Stimulated activated CD8-positive, alpha-beta memory T cell treated with anti-CD3 and anti-CD28 coated beads, Interleukin-15, amount 100 ng/mL, for 48 hours (primary cell): ENCODE results near the gene MAPK10.
"Not testable (repeated sequence)": the region's sequence is repeated elsewhere in the genome, so short reads cannot be mapped to it uniquely, and the experiment has no call there.

ENCODE experiments used
- DNase-seq, 2 donors: peaks; one replicate each; pipeline ENCODE4 v3.0.0-alpha.2; 2020; ENCODE audit warnings: low read depth in 2 of 2

MAPK10 gene

DNA sequence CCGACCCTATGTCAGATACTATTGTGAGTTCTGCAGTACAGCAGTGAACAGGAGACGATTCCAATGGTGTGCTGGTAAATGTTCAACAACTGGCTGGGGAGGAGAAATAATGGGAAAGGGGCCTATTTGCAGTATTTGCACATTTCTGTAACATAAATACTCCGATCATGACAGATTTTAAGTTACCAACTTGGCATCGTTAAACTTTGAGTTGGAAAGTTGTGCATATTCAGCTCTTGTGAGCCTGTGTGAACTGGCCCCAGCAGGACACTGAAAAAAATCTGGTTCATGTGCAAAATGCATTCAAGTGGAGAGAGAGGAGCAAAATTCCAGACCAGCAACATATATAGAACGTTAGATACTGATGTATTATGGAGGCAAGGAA lies 175.0 kb downstream of the MAPK10 start:
- DNase-seq: no peak

DNA sequence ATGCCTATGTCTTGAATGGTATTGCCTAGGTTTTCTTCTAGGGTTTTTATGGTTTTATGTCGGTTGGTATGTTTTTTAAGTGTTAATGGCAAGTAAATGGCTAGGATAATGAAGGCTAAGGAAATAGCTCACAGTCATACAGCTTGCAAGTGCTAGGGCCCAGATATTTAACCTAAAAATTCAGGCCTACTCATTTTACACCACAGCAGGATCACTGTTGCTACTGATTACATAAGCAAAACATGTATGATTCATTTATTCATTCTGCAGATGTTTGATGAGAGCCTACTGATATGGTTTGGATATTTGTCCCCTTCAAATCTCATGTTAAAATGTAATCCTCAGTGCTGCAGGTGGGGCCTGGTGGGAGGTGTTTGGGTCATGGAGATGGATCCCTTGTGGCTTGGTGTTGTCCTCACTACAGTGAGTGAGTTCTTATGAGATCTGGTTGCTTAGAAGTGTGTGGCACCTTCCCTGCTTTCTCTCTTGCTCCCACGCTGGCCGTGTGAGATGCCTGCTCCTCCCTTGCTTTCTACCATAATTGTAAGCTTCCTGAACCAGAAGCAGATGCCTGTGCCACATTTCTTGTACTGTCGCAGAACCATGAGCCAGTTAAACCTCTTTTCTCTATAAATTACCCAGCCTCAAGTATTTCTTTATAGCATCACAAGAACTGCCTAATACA lies 175.5 kb downstream of the MAPK10 start:
- DNase-seq: no peak

GRCh38 chr4:86181585-86181984 lies 178.3 kb downstream of the MAPK10 start:
- no peak for DNase-seq

- no peak for DNase-seq
Measured at GRCh38 chr4:86178211-86178610, 181.6 kb downstream of the MAPK10 start.

DNA sequence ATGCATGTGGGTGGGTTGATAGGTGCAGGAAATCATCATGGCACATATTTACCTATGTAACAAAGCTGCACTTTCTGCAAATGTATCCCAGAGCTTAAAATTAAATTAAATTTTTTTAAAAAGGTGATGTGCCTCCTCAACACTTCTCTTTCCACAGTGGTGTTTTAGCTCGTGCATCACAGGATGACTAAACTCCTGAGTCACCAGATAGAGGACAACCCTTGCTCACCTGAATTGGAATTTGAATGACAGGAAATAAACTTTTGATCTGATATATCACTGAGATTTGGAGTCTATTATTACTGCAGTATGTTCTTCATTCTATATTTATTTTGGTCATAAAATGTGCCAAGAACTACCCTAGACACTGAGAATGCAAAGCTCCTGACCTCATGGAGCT lies 185.3 kb downstream of the MAPK10 start:
- no peak for DNase-seq

DNA sequence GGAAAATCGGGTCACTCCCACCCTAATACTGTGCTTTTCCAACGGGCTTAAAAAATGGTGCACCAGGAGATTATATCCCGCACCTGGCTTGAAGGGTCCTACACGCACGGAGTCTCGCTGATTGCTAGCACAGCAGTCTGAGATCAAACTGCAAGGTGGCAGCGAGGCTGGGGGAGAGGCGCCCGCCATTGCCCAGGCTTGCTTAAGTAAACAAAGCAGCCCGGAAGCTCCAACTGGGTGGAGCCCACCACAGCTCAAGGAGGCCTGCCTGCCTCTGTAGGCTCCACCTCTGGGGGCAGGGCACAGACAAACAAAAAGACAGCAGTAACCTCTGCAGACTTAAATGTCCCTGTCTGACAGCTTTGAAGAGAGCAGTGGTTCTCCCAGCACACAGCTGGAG lies 191.5 kb downstream of the MAPK10 start:
- not testable (repeated sequence) for DNase-seq

DNA sequence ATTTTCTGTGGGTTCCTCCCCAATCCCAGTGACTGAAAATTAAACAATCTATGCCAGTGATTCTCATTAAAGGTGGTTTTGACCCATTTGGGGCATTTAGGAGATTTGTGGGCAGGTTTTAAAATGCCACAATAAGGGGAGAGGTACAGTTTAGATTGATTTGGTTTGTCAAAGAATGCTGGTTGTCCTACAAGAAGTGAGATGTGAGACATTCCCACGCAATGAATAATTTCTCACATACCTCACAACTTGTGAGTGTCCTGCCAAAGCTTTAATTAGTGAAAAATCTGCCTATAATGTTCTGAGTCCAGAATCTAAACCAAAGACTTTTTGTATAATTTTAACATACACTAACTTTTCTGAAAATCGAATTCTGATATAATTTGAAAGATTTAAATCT lies 199.4 kb downstream of the MAPK10 start:
- no peak for DNase-seq

GRCh38 chr4:86159216-86159615 lies 200.6 kb downstream of the MAPK10 start:
- DNase-seq: no peak

DNA sequence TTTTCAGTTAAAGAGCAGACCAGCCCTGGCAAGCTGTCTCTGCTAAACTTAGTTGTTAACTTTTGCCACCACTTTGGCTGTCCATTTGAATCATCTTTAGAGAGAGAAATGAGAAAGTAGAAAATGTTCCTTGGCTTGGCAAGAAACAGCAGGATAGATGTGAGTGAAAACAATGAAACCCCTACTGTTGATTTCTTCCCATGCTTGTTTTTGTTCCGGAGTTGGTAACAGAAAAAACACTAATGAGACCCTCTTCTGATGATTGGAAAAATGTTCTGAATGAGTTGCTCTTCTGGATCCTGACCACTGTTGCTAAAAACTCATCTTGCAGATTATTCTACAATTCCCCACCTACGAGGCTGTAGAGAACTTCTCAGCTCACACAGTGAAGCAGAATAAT lies 203.3 kb downstream of the MAPK10 start:
- DNase-seq: no peak

- DNase-seq: no peak
Measured at GRCh38 chr4:86155766-86156165, 204.1 kb downstream of the MAPK10 start.

DNA sequence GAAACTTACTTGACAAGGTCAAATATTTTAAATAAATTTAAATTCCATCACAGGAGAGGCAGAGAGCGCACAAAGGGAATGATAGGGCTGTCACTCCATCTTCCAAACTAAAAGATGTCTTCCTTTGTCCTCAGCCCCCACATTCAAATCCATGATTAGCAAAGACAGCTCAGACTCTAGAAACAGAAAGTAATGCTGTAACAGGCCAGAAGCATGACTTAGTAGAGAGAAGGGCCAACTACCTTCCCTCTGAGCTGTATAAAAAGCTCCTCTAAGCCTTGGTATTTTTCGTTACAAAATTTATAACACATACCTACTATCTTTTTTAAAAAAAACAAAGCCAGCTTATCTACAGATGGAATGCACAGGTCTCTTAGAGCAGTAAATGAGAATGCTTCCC lies 207.4 kb downstream of the MAPK10 start:
- DNase-seq: no peak

DNA sequence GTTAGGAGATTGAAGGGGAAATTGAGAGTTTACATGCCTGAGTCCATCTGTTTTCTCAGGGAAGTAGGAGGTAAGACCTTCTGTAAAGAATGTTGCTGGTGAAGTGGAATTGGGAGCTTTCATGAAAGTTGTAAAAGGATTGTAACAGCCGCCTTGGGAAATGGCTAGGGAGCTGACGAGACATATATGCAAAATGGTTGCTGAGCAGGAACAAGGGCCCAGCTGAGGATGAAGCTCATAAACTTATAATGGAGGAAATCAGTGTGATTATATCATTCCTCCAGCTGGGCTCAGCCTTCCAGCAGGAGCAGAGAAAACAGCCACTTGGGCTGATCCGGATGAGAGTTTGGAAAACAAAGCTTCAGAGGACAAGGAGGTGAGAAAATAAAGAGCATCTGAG lies 208.7 kb downstream of the MAPK10 start:
- DNase-seq: no peak

- DNase-seq: no peak
Measured at GRCh38 chr4:86141161-86141560, 218.7 kb downstream of the MAPK10 start.

DNA sequence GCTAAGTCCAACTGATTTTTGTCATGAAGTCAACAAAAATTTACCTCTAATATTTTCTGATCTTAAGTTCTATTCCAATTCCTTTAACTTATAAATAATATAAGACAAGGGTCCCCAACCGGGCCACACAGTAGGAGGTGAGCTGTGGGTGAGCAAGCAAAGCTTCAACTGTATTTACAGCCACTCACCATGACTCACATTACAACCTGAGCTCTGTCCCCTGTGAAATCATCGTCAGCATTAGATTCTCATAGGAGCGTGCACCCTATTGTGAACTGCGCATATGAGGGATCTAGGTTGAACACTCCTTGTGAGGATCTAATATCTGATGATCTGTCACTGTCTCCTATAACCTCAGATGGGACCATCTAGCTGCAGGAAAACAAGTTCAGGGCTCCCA lies 227.4 kb downstream of the MAPK10 start:
- DNase-seq: no peak

- DNase-seq: no peak
Measured at GRCh38 chr4:86131456-86131855, 228.4 kb downstream of the MAPK10 start.

DNA sequence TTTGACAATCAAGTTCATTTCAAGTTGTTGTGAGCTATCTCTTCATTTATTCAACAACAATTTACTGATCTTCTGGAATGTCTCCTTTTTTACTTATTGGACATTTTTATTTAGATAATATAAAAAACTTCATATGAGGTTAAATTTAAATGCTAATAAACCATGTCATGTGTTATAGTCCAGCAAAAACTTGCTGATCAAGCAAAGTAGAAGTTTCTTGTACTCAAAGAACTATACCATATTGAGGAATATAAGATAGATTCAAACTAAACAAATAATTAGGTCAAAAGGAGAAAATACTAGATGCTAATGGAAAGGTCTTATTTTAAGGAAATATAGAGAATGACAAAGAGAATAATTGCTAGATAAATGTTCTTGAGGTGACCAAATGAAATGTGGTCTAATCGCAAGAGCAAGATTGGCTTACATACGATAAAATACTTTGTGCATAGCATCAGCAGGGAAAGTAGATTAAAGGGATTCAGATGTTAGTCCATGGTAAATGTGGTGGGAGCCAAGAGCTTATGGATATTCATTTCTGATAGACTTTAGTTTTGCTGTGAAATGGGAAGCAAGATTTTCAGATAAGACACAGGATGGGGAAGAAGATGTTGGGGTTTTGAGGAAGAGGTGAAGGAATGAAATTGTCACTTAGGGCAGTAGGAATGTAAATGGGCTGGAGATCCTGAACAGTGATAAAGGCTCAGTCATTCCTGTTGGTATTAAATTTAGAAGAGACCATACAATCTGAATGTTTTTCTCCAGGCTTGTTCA lies 229.5 kb downstream of the MAPK10 start:
- no peak for DNase-seq

DNA sequence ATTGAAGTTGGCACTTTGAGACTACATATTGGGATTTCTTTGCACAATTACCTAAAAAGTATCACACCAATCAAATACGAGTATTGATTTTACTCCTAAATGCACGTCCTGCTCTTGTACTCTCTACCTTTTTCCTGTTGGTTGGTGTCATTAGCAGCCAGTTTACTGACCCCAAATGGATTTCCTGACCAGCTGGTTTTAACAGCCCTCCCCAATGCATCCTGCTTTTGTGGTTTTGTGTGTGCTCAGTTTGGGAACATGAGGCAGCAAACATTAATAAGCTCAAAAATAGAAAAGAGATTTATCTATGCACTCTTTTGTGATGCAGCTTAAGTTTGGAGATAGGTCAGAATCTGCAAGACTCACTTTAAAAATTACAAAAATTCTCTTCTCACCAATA lies 230.3 kb downstream of the MAPK10 start:
- no peak for DNase-seq

DNA sequence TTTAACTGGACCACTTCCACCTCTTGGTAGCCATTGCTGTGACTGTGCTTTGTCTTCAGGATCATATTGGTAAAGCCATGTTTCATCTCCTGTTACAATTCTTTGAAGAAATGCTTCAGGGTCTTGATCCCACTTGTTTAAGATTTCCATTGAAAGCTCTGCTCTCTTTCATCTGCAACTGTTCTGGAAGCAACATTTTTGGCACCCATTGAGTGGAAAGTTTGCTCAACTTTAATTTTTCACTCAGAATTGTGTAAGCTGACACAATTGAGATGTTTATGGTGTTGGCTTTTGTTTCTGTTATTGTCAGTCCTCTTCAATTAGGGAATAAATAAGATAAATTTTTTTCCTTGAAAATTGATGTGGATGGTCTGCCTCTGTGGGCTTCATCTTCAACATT lies 237.4 kb downstream of the MAPK10 start:
- no peak for DNase-seq

DNA sequence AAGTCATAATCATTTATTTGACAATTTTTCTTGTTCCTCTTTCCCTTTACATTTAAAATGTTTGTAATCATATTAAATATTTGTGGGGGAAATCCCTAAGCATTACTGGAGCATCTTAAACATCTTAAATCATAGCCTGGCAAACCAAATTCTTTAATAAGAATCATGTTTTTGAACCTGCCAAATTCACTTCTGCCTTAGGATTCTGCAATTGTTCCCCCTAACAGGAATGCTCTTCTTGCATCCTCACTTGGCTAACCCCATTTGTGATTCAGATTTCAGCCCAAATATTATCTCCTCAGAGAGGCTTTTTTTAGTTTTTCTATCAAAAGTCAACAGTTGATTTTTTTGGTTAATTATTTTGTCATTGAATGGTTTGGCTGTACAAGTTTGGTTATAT lies 241.1 kb downstream of the MAPK10 start:
- no peak for DNase-seq

- no peak for DNase-seq
Measured at GRCh38 chr4:86117705-86118302, 242.0 kb downstream of the MAPK10 start.

GRCh38 chr4:86114563-86114962 lies 245.3 kb downstream of the MAPK10 start:
- DNase-seq: no peak

DNA sequence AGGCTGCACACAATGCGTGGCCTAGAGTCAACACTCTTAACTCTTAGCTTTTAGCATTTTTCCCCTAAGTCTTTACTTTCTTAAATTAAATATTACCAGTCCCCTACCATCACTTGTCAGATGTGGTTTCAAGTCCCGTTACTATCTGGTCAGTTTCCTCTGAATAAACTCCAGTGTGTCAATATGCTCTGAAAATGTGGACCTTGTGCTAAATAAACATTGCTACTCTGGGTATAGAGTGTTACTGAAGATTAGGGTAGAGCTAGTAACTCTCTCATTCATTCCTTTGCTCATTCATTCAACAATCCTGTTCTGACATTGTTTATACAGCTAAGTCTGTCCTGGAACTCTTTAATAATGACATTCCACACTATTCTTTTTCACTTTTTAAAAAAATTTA lies 251.0 kb downstream of the MAPK10 start:
- no peak for DNase-seq

GRCh38 chr4:86108137-86108536 lies 251.7 kb downstream of the MAPK10 start:
- no peak for DNase-seq
